ENCODE measurements around the gene PLA2G2F.

The PLA2G2F gene

DNA sequence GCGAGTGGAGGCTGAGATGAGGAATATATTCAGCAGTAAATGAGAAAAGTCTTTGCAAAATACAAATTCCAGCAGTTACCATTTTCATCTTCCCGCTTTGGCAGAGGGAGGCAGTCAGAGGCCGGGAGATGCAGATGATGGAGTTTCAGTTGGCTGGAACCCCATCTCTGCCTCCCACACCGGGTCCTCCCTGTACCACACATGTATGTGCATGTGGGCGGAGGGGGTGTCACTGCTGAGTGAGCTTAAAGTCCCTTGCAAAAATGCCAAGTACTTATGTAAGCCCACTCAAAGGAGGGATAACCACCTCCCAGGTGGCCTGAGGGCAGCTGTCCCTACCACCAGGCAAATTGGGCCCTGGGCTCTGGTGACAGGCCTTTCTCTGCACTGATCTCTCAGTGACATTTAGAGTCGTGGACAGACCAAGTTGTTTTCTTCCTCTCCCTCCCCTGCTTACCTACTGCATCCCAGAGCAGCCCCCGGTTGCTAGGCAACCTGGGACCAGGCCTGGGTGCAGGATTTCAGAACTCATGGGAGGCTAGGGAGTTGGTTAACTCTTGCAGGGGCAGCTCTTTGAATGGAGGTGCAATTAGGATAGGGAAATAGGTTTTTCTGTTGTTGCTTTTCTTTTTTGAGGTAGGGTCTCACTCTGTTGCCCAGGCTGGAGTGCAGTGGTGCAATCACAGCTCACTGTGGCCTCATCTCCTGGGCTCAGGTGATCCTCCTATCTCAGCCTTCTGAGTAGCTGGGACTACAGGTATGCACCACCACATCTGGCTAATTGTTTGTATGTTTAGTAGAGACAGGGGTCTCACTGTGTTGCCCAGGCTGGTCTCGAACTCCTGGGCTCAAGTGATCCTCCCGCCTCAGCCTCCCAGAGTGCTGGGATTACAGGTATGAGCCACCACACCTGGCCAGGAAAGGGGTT is 29.7 kb downstream of the PLA2G2F start:
- peak in 25 of 58 donors; percentile 10 to 82 (median 44) for DNase-seq

DNA sequence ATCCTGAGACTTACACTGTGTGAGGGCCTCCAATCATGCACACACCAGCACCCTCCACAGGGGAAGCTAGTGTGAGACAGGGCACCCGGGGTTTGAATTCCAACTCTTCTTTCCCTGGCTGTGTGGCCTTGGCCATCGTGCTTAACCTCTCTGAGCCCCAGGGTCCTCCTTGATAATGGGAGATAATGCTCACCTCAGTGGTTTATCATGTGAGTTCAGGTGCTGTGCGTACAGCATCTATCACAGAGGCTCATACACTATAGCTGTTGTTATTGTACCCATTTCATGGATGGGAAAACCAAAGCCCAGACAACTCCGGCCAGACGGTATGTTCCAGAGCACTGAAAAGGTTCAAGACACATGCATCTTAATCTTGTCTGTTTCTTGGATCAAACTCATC is 30.8 kb downstream of the PLA2G2F start:
- DNase-seq, result no peak

DNA sequence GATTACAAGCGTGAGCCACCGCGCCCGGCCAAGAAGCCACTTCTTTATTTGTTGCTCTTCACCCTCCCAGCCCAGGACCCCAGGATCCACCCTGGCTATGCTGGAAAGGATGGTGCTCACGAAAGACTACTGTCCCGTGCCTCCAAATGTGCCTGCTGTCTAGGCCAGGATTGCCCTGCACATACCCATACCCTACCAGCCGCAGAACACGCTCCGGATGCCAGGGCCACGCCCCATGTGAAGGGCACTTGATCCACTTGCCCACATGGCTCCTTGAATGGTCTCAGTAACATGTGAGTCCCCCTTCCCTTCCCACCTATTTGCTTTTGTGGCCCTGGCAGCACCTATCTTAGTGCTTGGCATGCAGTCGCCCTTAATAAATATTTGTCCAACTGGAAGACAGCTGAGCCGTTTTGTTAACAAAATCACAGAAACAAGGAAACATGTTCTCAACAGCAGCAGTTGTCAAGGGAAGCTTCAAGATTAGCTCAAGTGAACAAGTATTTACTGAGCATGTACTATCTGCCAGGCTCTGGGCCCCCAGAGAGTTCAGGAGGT is 33.0 kb downstream of the PLA2G2F start:
- DNase-seq, result no peak

DNA sequence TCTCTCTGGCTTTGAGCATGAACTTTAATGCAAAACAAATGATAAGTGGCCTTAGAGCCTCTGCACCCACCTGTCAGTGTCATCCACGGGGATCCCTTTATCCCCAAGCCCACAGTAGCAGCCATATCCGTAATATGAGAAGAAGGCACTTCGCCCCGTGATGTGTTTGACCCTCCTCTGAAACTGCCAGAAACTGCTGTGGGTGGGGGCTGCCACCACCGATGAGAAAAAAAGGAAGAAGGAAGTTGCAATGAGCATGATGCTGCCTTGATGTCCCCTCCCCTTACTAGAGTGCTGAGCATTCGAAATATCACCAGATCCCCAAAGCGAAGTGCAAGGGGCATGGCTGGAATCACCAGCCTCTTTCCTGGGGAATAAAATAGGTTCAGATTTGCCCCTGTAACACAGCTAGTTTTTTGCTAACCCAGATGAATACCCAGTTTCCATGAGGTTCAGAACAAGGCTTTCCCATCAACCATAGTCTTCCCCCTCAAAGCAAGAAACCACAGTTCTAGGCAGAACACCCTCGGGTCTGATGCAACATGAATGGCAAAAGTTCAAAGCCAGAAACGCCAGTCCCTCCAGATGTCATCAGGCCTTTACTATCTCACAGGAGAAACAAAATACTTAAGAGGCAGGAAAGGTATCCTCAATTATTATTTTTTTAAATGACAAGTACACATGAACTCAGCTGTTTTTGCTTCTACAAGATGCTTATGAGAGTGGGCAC is 36.0 kb downstream of the PLA2G2F start:
- DNase-seq, result peak in 1 of 58 donors; percentile 24

DNA sequence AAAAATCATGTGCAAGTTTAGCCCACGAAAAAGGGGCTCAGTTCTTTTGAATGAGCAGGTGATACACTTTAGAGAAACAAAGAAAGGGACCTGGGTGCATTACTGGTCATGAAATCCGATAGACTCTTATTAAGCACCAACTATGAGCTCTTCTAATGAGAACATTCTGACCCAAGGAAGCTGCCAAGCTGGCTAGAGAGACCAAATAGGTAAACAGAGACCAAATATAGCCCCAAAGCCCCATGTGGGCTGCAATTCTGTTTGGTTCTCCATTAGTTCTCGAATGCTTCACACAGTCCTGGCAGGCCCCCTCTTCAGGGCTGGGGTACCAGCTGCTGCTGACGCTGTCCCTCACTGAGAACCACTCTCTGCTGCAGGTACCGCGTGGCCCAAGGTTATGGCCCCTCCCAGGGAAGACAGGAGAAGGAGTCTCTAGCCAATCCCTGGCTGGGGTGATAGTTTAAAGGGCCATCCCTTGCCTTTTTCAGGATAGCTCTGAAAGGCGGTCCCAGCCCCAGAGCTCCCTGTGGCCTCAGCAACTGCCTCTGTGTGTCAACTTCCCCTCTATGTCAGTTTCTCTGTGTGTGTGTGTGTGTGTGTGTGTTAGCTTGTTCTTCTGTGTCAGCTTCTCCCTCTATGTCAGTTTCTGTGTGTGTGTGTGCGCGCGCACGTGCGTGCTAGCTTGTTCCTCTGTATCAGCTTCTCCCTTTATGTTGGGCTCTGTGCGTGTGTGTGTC is 39.7 kb downstream of the PLA2G2F start:
- DNase-seq, result peak in 1 of 58 donors; percentile 30

DNA sequence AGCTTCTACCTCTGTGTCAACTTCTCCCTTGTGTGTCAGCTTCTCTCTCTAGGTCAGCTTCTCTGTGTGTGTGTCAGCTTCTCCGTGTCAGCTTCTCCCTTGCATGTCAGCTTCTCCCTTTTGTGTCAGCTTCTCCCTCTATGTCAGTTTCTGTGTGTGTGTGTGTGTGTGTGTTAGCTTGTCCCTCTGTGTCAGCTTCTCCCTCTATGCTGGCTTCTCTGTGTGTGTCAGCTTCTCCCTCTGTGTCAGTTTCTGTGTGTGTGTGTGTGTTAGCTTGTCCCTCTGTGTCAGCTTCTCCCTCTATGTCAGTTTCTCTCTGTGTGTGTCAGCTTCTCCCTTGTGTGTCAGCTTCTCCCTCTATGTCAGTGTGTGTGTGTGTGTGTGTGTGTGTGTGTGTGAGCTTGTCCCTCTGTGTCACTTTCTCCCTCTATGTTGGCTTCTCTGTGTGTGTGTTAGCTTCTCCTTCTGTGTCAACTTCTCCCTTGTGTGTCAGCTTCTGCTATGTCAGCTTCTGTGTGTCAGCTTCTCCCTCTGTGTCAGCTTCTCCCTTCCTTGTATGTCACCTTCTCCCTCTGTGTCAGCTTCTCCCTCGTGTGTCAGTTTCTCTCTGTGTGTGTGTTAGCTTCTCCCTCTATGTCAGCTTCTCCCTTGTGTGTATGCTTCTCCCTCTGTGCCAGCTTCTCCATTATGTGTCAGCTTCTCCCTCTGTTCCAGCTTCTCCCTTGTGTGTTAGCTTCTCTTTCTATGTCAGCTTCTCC is 40.4 kb downstream of the PLA2G2F start:
- no peak for DNase-seq

DNA sequence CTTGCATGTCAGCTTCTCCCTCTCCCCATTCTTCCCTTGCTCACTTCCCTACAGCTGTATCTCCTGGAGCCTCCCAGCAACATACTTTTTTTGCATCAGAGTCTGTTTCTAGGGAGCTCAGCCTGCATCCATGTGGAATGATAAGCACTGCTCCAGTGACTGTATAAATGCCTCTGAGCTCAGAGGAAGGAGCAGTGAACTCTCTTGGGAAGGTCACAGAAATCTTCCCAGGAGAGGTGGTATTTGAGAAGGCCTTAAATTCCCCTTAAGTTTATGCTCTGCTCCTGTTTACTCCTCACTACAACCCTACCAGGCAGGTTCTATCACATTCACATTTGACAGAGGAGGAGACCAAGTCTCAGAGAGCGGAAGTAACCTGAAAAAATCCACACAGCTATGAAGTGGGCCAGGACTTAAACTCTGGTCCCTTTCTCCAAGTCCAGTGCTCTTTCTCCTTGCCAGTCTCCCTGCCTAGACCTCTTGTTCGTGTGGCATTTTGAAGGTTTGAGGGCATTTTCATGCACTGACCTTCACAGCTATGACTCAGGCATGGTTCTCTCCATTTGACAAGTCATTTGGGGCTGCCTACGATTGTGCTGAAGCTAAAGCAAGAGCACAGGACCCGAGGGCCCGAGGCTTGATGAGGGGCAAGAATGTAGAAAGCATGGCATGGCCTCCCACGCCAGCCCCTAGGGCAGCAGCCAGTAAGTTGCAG is 41.2 kb downstream of the PLA2G2F start:
- DNase-seq, result no peak

DNA sequence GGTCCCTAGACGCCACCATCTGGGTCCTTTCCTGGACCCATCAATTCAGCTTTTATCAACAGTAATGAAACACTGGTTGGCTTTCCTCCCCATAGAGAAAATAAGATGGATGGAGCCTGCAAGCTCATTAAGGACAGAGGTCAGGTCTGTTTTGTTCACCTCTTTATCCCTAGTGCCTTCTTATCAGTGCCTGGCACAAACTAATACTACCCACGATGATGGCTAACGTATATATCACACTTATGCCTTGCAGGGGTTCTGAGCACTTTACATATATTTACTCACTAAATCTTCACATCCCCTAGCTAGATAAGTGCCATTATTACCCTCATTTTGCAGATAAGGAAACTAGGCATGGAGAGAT is 41.7 kb downstream of the PLA2G2F start:
- DNase-seq, result no peak

DNA sequence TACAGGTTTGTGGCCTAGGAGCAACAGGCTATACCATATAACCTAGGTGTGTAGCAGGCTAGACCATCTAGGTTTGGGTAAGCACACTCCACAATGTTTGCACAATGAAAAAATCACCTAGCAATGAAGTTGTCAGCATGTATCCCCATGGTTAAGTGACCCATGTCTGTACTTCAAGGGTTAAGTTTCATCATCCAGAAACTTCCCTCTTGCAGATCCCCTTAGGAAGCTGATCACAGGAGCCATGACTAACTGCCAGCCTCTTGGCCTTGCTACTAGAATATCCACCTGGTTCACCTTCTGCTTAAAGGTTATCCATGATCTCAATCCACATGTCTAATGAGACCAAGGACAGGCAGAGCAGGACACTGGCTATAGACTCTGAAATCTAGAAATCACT is 43.3 kb downstream of the PLA2G2F start:
- no peak for DNase-seq

DNA sequence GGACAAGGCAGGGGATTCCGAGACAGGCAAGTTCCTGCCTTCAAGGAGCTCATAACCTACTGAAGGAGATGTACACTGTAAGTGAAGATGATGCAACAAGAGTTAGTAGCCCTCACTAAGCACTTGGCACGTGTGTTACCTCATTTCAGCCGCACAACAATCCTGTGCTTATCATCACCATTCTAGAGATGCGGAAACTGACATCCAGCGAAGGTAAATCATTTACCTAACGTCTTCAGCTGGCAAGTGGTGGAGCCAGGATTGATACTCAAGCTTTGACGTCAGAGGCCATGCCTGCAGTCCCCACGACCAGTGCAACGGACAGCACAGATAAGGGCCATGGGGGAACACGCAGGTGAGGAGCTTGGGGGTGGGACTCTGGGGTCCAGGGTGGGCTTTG is 43.9 kb downstream of the PLA2G2F start:
- DNase-seq, result no peak

DNA sequence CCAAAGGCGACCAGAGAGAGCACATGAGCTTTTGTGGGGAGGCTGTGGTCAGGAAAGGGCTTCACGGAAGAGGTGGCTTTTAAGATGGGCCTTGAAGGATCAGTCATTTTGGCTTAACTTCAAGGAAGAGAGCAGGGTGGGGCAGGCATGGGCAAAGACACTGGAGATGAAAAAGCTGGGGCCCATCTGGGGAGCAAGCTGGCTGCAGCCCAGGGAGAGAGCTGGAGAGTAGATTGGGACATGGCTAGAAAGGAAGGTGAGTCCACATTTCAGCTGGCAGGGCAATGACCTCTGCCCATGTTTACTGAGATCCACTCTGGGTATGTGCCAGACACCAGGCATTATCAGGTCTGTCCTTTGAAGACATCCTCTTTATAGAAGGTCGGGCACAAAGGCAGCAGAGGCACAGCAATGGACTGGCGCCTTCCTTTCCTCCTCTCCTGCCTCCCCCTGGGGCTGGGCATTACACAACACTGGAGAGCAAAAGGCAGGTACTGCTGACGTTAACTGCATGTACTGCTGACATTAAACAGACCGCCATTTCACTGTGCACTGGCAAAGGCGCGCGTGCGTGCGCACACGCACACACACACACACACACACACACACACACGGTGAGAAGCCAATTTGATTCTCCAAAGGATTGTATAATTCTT is 44.6 kb downstream of the PLA2G2F start:
- peak in 1 of 58 donors; percentile 33 for DNase-seq

DNA sequence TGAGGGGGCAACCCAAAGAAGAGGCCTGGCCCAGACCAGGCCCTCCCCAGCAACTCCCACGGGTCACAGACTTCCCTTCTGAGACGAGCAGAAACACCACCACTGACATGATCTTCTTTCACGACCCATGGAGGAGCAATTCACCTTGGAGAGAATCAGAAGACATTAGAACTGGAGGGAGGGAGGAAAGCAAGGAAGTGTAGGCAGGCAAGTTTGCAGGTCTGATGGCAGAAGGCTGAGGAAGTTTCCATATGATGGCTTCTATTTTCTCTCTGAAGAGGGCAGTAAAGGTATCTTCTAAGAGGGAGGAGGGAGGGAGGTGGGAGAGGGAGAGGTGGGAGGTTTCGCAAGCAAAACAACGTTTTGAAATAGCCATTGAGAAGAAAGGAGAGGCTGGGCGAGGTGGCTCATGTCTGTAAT is 45.4 kb downstream of the PLA2G2F start:
- peak in 1 of 58 donors; percentile 32 for DNase-seq

DNA sequence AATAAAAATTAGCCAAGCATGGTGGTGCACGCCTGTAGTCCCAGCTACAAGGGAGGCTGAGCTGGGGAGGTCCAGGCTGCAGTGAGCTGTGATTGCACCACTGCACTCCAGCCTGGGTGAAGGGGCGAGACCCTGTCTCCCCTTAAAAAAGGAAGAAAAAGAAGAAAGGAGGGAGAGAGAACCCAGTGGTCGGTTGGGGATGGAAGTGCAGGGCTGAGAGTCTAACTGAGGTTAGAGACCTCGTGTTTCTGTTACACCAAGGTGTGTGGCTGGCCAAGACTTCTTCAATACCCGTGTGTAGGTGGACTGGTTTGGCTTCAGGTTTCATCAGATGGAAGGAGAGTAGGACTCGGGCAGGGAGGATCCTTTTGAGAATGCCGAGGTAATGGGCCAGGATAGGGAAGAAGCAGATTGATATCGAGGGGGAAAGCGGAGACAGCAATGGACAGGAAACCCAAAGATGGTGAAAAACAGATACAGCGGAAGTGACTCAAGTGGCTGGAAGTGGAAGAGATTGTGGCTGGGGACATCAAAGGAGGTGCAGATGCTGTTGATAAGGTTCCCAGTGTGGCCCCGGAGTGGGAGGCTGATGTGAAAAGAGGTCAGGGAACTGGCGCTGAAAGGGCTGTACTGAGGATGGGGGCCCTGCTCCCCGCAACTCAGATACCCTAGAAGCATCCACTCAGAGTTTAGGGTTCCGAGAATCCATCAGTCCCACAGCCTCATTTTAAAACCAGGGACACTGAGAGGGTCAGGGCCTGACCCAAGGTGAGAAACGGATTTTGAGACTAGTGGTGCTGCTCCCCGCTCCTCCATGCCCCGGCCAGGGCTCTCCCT is 46.1 kb downstream of the PLA2G2F start:
- DNase-seq, result no peak

DNA sequence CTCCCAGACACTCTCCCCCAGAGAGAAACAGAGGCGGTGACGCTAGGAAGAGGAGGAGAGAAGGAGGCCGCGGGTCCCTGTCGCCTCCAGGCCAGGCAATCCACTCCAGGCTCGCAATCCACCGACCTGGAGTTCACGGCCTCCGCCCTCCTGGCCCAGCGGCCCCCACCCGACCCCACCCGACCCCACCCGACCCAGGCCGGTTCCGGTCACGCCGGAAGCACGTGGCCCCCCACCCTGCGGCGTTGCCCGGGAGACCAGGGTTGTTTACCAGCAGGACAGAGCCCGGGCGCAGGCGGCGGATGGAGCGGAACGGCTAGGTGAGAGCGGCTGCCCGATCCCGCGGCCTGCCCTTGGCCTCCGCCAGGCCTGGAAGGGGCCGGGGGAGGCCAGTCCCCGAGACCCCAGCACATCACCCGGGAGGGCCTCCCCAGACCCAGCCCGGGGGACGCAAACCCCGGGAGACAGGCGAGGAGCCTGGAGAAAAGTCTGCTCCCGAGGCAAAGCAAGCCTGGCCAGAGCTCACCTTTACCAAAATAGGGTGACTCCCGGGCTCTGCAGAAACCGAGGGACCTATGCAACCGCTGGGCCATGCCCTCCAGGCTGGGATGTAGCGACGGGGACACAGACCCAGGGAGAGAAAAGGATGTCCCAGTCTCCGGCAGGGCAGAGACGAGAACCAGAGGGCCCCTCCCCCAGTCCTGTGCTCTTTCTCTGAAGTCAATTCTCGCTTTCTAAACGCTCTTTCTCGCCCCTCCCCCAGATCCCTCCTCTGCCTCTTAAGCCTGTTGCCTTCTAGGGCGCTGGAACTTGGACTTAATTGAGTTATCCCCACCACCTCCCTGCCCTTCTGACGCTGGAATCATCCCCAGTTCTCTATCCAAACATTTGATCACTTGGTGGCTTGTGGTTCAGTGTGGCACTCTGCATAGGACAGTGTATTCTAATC is 47.0 kb downstream of the PLA2G2F start, which contains the start of the genes PLA2G2C and UBXN10:
Gene PLA2G2C, minus strand, starts transcription at position 685 of the 949 bp plus-strand sequence. CDS start 9,155 bp downstream, outside the sequence.
Gene UBXN10, plus strand, starts transcription at position 263 of the 949 bp plus-strand sequence. CDS start 4,466 bp downstream, outside the sequence.
- peak in 23 of 58 donors; percentile 14 to 70 (median 30) for DNase-seq

DNA sequence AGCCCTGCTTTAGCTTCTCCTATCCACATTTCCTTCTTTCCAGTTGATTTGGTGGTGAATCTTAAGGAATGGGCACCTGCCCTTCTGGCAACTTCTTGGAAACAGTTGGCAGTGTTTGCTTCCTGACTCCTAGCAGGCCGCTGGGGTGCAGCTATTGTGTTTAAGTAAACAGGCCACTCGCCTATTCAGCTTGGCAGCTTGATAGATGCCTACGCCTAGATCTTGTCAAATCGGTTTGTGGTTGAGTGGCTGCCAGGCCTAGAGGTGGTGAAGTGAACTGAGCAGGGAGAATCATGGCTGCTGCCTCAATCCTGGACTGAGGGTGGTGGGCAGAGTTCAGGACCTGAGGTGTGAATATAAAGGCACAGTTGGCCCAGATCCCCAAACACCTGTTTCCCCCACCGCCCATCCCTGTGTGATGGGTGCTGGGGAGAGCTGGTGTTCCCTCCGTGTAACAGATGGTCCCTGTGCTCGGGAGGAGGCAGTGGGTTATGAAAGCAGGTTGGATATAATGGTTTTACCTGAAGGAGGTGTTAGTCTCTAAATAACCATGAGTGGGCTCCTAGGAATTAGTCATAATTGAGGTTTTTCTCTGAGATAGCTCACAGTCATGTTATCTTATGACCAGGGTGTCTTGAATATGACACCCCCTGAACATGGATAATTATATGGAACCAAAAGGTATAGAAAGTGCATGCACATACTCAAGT is 48.1 kb downstream of the PLA2G2F start:
- peak in 28 of 58 donors; percentile 7 to 78 (median 40) for DNase-seq

DNA sequence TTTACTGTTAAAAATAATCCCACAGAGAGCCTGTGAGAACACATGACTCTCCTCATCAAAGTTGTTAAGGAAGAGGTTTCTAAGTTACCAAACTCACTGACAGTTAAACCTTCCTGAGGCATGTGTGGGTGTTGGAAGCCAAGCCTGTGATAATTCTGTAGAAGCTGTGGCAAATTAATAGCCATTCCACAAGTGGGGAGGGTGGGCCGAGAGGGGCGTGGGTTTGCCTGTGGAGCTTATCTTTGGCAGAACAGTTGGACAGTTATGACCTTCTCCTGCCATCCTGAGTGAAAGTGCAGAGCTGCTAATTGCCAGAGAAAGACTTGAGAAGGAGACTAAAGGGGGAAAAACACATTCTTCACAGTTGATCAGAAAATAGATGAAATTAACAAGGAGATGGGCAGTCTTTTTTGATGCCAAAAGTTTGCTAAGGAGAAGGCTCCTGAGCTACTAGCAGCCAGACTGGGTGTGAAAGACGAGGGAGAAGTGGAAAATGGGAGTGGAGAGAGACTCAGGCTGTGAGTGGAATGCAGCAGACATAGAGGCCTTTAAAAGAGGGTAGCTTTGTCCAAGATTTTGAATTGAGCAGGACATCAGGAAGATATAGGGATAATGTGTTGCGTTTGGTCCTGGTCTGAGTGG is 48.8 kb downstream of the PLA2G2F start:
- peak in 6 of 58 donors; percentile 7 to 61 (median 35) for DNase-seq
